Aorta (tissue), 5 donors: ENCODE results near the gene SPTBN1. TPM values are rescaled to one million over a fixed set of nuclear protein-coding genes. Genes with fewer than 3 reads are reported as not detected.

Experiments used
- ATAC-seq: fragments of 200-7000 bp; cut with Tn5 transposase; one replicate; pipeline ENCODE4 v1.9.1; 2022; ENCODE audit warnings: moderate library complexity; ENCODE audit not compliant: low FRiP score
- DNase-seq, 2 donors: peaks; one replicate each; pipeline ENCODE4 v3.0.0-alpha.2; 2020
- H3K27ac ChIP-seq, 2 donors: one replicate each; pipeline ENCODE4 v1.5.1; 2013; ENCODE audit warnings: low read length in 2 of 2, mild to moderate bottlenecking in 2 of 2, moderate library complexity in 2 of 2, control low read depth in 1 of 2, inconsistent platforms in 1 of 2, low read depth in 1 of 2
- H3K27me3 ChIP-seq, 2 donors: one replicate each; pipeline ENCODE4 v1.6.1; 2013; ENCODE audit warnings: control low read depth in 1 of 2, low read length in 1 of 2, mild to moderate bottlenecking in 1 of 2, moderate library complexity in 1 of 2; ENCODE audit not compliant: insufficient read depth in 2 of 2, control insufficient read depth in 1 of 2
- H3K36me3 ChIP-seq, 2 donors: one replicate each; pipeline ENCODE4 v1.6.1; 2013; ENCODE audit warnings: control low read depth in 1 of 2, low read length in 1 of 2, mild to moderate bottlenecking in 1 of 2; ENCODE audit not compliant: insufficient read depth in 2 of 2, control insufficient read depth in 1 of 2
- H3K4me1 ChIP-seq, 2 donors: one replicate each; pipeline ENCODE4 v1.6.1; 2013; ENCODE audit warnings: low read length in 2 of 2, control low read depth in 1 of 2, mild to moderate bottlenecking in 1 of 2, moderate library complexity in 1 of 2; ENCODE audit not compliant: insufficient read depth in 2 of 2, control insufficient read depth in 1 of 2
- H3K4me3 ChIP-seq, 2 donors: one replicate each; pipeline ENCODE4 v1.5.1; 2013; ENCODE audit warnings: low read length in 2 of 2, control low read depth in 1 of 2, mild to moderate bottlenecking in 1 of 2
- H3K9me3 ChIP-seq: one replicate; pipeline ENCODE4 v1.6.1; 2013; ENCODE audit warnings: mild to moderate bottlenecking, low read length; ENCODE audit not compliant: control insufficient read depth
- WGBS, 2 donors: extraction: QIAGEN DNeasy Blood & Tissue Kit; methylation state at CpG; one replicate each; pipeline ENCODE4 v1.1.7; 2013; 5-methylcytosine and 5-hydroxymethylcytosine counted together
- intact Hi-C, 2 donors: fragments of 100-400 bp; cut with DNase I; formaldehyde crosslinking; loops; one replicate each; pipeline versions ENCODE4 v1.14.2 to v1.15.0; 2022
- polyA plus RNA-seq, 2 donors: library from polyadenylated mRNA; stranded (reverse); fragments of 200-250 nt; gene quantifications; one replicate each; pipeline ENCODE4 v1.2.3, GENCODE V29; 2013
- total RNA-seq, 2 donors: library from RNA; stranded (reverse); fragmentation: NEBNext Ultra II Directional; extraction: Animal tissue kit (Norgen Biotek cat#: 25700); gene quantifications; one replicate each; pipeline ENCODE4 v1.2.1, GENCODE V29; 2021
- donor health status: healthy with polysubstance abuse.
- donor health status: Bipolar disorder and iron deficiency.
- donor health status: DM: no; HTN: no; CAD: no.
- donor health status: DM: no; HTN: no; CAD: no.
- donor health status: DM: yes; HTN: yes; CAD: no.

The SPTBN1 gene
- total and polyA plus RNA-seq, 4 donors, result 84.9 to 540 (median 218) TPM

DNA sequence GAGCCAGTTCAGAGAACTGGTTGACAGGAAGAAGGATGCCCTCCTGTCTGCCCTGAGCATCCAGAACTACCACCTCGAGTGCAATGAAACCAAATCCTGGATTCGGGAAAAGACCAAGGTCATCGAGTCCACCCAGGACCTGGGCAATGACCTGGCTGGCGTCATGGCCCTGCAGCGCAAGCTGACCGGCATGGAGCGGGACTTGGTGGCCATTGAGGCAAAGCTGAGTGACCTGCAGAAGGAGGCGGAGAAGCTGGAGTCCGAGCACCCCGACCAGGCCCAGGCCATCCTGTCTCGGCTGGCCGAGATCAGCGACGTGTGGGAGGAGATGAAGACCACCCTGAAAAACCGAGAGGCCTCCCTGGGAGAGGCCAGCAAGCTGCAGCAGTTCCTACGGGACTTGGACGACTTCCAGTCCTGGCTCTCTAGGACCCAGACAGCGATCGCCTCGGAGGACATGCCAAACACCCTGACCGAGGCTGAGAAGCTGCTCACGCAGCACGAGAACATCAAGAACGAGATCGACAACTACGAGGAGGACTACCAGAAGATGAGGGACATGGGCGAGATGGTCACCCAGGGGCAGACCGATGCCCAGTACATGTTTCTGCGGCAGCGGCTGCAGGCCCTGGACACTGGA lies 174.9 kb downstream of the SPTBN1 start:
- no peak overlapping the region for H3K4me3 ChIP-seq
- H3K27ac ChIP-seq, result no peak overlapping the region
- peaks cover 0 to 26% of the 10 kb centered on the region in 2 donors for H3K36me3 ChIP-seq
- no peaks in the 10 kb centered on the region for H3K4me1 ChIP-seq
- no peaks in the 10 kb centered on the region for H3K9me3 ChIP-seq
- ATAC-seq (peak; percentile 9), DNase-seq (peak in 1 of 2 donors; percentile 69)
- H3K27me3 ChIP-seq, result no peaks in the 10 kb centered on the region
- intact Hi-C loops, result no loop called here
- 59 to 66% methylated on average over 30 of the region's 30 CpGs for WGBS, 2 donors

- H3K4me1 ChIP-seq, result peaks cover 0 to 4% of the 10 kb centered on the region in 2 donors
- 66 to 68% methylated on average over 4 of the region's 4 CpGs for WGBS, 2 donors
- H3K27me3 ChIP-seq, result no peaks in the 10 kb centered on the region
- intact Hi-C loops, result no loop called here
- H3K27ac ChIP-seq, result no peak overlapping the region
- no peaks in the 10 kb centered on the region for H3K9me3 ChIP-seq
- H3K4me3 ChIP-seq, result no peak overlapping the region
- ATAC-seq, result no peak
- H3K36me3 ChIP-seq, result peaks cover 0 to 26% of the 10 kb centered on the region in 2 donors
- no peak for DNase-seq
These were observed 175.6 kb downstream of the SPTBN1 start for GRCh38 chr2:54631755-54632154.

DNA sequence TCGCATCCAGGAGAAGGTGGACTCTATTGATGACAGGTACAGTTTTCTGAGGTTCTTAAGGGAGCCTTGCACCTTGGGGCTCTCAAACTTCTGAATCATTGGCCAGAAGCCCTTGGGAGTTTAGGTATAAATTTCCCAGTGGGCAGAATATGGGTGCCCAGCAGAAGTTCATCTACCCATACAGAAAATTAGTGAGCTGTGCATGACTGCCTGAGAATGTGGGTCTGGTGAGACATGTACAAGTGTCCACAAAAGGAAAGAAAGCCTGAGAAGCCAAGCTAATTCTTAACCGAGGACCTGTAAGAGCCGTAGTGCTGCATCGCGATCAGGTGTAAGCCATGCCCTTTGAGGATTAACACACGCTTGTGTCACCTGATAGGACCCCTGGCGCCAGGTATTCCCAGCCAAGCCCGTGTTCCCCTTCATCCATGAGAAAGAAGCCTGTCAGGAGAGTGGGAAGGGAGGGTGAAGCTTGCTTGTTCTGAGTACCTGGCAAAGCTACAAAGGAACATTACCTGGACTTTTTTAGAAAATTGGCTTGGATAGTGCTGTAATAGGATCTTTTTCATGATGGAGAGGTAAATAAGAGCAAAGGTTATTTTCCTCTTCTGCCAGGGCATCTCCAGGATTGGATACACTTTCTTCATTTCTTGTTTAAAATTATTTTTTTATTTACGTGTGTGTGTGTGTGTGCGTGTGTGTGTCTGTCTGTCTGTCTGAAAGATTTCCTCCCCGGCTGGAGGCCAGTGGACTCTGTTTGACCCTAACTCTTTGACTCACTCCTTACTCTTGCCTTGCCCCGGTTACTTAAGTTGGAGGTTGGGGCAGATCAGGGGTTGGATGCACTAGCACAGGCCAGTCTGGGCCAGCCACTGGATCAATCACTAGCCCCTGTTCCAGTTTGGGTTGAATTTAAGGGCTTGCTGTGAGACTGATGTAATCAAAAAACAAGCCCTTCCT lies 176.9 kb downstream of the SPTBN1 start:
- ATAC-seq (no peak), DNase-seq (peak in 1 of 2 donors; percentile 59)
- intact Hi-C loops, result no loop called here
- H3K27ac ChIP-seq, result no peak overlapping the region
- H3K36me3 ChIP-seq, result peaks cover 0 to 22% of the 10 kb centered on the region in 2 donors
- H3K4me3 ChIP-seq, result no peak overlapping the region
- 80 to 82% methylated on average over 12 of the region's 12 CpGs for WGBS, 2 donors
- peaks cover 2 to 4% of the 10 kb centered on the region in 2 donors for H3K4me1 ChIP-seq
- H3K27me3 ChIP-seq, result no peaks in the 10 kb centered on the region
- H3K9me3 ChIP-seq, result no peaks in the 10 kb centered on the region

DNA sequence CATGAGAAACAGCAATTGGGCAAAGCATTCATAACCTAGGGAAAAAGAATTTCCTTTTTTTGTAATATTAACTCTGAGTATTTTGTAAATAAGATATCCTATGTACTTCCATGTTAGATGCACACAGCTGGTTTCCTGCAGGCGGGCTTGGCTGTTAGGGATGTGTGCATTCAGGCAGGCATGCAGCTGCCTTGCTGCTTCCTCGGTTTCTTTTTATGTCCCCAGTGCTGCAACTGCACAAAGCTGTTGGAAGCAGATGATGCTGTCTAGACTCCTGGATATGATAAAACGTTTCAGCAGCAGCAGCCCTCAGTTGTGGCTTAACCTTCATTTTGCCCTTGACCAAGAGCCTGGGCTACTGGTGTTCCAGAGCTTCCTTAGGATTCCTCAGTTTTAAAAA lies 177.9 kb downstream of the SPTBN1 start:
- ATAC-seq, result no peak
- Histone ChIP-seq H3K27ac (no peak overlapping the region), H3K9me3 (no peaks in the 10 kb centered on the region), H3K4me3 (no peak overlapping the region), H3K4me1 (peaks cover 2 to 4% of the 10 kb centered on the region in 2 donors), H3K27me3 (no peaks in the 10 kb centered on the region), H3K36me3 (peaks cover 5 to 15% of the 10 kb centered on the region in 2 donors)
- intact Hi-C loops, result no loop called here
- DNase-seq, result no peak
- 65 to 67% methylated on average over 3 of the region's 3 CpGs for WGBS, 2 donors

DNA sequence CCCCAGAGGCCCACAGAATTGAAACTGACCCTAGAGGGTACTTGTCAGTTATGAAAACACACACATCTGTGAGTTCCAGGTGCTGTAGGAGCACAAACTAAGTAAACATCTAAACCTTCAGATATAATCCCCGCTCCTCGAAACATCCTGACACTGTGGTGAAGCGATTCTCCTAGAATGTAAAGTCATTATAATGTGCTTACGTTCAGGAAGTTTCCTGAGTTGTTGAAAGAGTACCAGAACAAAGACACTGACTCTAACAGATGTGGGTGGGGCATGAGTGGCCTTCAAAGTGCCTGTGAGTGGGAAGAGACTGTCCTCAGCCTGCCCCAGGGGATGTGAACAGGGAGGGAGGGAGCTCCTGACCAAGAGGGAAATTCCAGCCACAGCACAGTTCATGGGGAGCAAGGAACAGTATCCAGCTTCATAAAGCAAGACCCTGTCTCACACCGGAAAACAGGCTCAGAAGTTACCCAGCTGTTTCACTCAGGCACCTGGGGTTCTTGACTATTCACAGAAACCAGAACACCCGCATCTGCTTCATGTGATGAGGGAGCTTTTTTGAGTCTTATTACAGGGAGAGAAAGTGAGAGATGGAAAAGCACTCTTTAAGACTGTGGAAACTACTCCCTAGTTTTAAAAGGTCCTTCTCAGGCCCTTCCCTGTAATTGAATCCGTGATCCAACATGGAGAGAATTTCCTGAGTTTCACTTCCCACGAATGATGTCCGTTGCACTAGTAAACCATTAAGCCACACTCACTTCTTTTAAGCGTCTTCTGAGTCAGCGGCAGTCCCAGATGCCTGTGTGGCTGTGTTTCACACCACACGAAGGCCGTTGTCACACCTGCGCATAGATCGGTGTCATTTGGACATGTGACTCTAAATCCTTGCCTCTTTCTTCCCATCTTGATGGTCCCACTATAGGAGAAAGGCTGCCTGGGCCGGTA lies 178.7 kb downstream of the SPTBN1 start:
- Histone ChIP-seq H3K36me3 (peaks cover 6 to 9% of the 10 kb centered on the region in 2 donors), H3K9me3 (no peaks in the 10 kb centered on the region), H3K4me1 (peaks cover 2 to 4% of the 10 kb centered on the region in 2 donors), H3K27ac (peak overlapping the region in 1 of 2 donors; percentile 31), H3K27me3 (no peaks in the 10 kb centered on the region), H3K4me3 (no peak overlapping the region)
- peak; percentile 17 for ATAC-seq
- no peak for DNase-seq
- intact Hi-C loops, result no loop called here
- 73 to 74% methylated on average over 16 of the region's 16 CpGs for WGBS, 2 donors

- no peak overlapping the region for H3K4me3 ChIP-seq
- H3K36me3 ChIP-seq, result peaks cover 6% of the 10 kb centered on the region in 2 donors
- WGBS, 2 donors, result 49 to 51% methylated on average over 3 of the region's 3 CpGs
- intact Hi-C loops, result no loop called here
- H3K9me3 ChIP-seq, result no peaks in the 10 kb centered on the region
- DNase-seq (no peak), ATAC-seq (no peak)
- peaks cover 2 to 4% of the 10 kb centered on the region in 2 donors for H3K4me1 ChIP-seq
- no peak overlapping the region for H3K27ac ChIP-seq
- no peaks in the 10 kb centered on the region for H3K27me3 ChIP-seq
These were observed 179.5 kb downstream of the SPTBN1 start for GRCh38 chr2:54635554-54636152.

- intact Hi-C loops, result no loop called here
- 44 to 53% methylated on average over 9 of the region's 9 CpGs for WGBS, 2 donors
- DNase-seq, result no peak
- H3K27ac ChIP-seq, result peak overlapping the region in 1 of 2 donors; percentile 41
- H3K36me3 ChIP-seq, result peaks cover 2 to 6% of the 10 kb centered on the region in 2 donors
- H3K27me3 ChIP-seq, result no peaks in the 10 kb centered on the region
- H3K4me1 ChIP-seq, result peaks cover 2 to 4% of the 10 kb centered on the region in 2 donors
- no peaks in the 10 kb centered on the region for H3K9me3 ChIP-seq
- ATAC-seq, result no peak
- H3K4me3 ChIP-seq, result no peak overlapping the region
These were observed 180.4 kb downstream of the SPTBN1 start for GRCh38 chr2:54636415-54637139.
